GM12891 (cell line): ENCODE measurements around the gene LRP1B.

ENCODE experiments used
- POLR2A ChIP-seq: IDR thresholded peaks from 2 replicates; pipeline ENCODE4 v1.6.1; 2011; ENCODE audit warnings: low read depth, low read length, control low read depth
- POLR2AphosphoS5 ChIP-seq: IDR thresholded peaks from 2 replicates; pipeline ENCODE4 v1.6.1; 2011; ENCODE audit warnings: low read depth, low read length, control low read depth

- TF ChIP-seq POLR2AphosphoS5 (no peak), POLR2A (no peak)
These were observed 118.0 kb downstream of the LRP1B start for GRCh38 chr2:142012797-142013196.
